Measurements from ENCODE around the gene RTBDN.

Gene RTBDN

GRCh38 chr19:12842511-12842910 lies 8.1 kb upstream of the RTBDN start:
- H3K27ac ChIP-seq: no peak overlapping the region
- no peak overlapping the region for H3K4me3 ChIP-seq
- H4K20me1 ChIP-seq: peaks cover 0 to 35% (median 0%) of the 10 kb centered on the region in 11 experiments; a peak in 7 of 22 replicates
- no peaks in the 10 kb centered on the region for H3K36me3 ChIP-seq
- peaks cover 4 to 40% (median 29%) of the 10 kb centered on the region in 10 experiments; a peak in 17 of 20 replicates for H3K4me1 ChIP-seq
- no peak overlapping the region for H3K4me2 ChIP-seq
- H3K9ac ChIP-seq: no peak overlapping the region
- no peak for TF ChIP-seq Cebpa-rat (IDR thresholded peaks at IDR 0.05)
- peaks cover 62 to 96% (median 78%) of the 10 kb centered on the region in 11 experiments for H3K27me3 ChIP-seq
- peaks cover 0 to 5% (median 0%) of the 10 kb centered on the region in 11 experiments; a peak in 3 of 22 replicates for H3K9me3 ChIP-seq (replicated peaks in 1 of 11)

- H3K9me3 ChIP-seq (replicated peaks in 1 of 11): peaks cover 0 to 5% (median 0%) of the 10 kb centered on the region in 11 experiments; a peak in 3 of 22 replicates
- peaks cover 0 to 39% (median 29%) of the 10 kb centered on the region in 10 experiments; a peak in 16 of 20 replicates for H3K4me1 ChIP-seq
- peak overlapping the region; percentile 14 to 70 (median 61); a peak in 20 of 22 replicates for H3K4me2 ChIP-seq
- no peaks in the 10 kb centered on the region for H3K36me3 ChIP-seq
- H3K27ac ChIP-seq: no peak overlapping the region
- TF ChIP-seq Cebpa-rat (IDR thresholded peaks at IDR 0.05): no peak
- H3K27me3 ChIP-seq: peaks cover 62 to 96% (median 78%) of the 10 kb centered on the region in 11 experiments
- no peak overlapping the region; a peak in 1 of 22 replicates for H3K9ac ChIP-seq
- peak overlapping the region in 2 of 10 experiments; percentile 5 to 27; a peak in 2 of 20 replicates for H3K4me3 ChIP-seq
- peaks cover 0 to 39% (median 0%) of the 10 kb centered on the region in 11 experiments; a peak in 8 of 22 replicates for H4K20me1 ChIP-seq
These were observed 6.7 kb upstream of the RTBDN start for GRCh38 chr19:12841094-12841493.

GRCh38 chr19:12840091-12841079 lies 6.0 kb upstream of the RTBDN start:
- Histone ChIP-seq H3K27ac (no peak overlapping the region), H3K9me3 (replicated peaks in 1 of 11) (peaks cover 0 to 7% (median 0%) of the 10 kb centered on the region in 11 experiments; a peak in 4 of 22 replicates), H3K36me3 (no peaks in the 10 kb centered on the region), H3K4me2 (peak overlapping the region; percentile 44 to 70 (median 61); a peak in 19 of 22 replicates), H3K27me3 (peaks cover 65 to 96% (median 80%) of the 10 kb centered on the region in 11 experiments), H4K20me1 (peaks cover 0 to 40% (median 0%) of the 10 kb centered on the region in 11 experiments; a peak in 8 of 22 replicates), H3K4me3 (peak overlapping the region in 2 of 10 experiments; percentile 5 to 27; a peak in 2 of 20 replicates), H3K4me1 (peaks cover 0 to 46% (median 36%) of the 10 kb centered on the region in 10 experiments; a peak in 16 of 20 replicates), H3K9ac (no peak overlapping the region)
- no peak for TF ChIP-seq Cebpa-rat (IDR thresholded peaks at IDR 0.05)

- Histone ChIP-seq H3K4me1 (peaks cover 3 to 58% (median 47%) of the 10 kb centered on the region in 10 experiments; a peak in 19 of 20 replicates), H3K27me3 (peaks cover 77 to 96% (median 90%) of the 10 kb centered on the region in 11 experiments), H3K36me3 (no peaks in the 10 kb centered on the region), H3K27ac (peak overlapping the region in 2 of 11 experiments; percentile 14 to 16; a peak in 2 of 22 replicates), H4K20me1 (peaks cover 0 to 52% (median 10%) of the 10 kb centered on the region in 11 experiments; a peak in 15 of 22 replicates), H3K9me3 (replicated peaks in 1 of 11) (peaks cover 0 to 12% (median 0%) of the 10 kb centered on the region in 11 experiments; a peak in 6 of 22 replicates), H3K4me3 (peak overlapping the region; percentile 50 to 70 (median 59)), H3K4me2 (peak overlapping the region; percentile 78 to 93 (median 88); a peak in 21 of 22 replicates), H3K9ac (peak overlapping the region in 7 of 11 experiments; percentile 23 to 66 (median 54); a peak in 9 of 22 replicates)
- TF ChIP-seq Cebpa-rat (IDR thresholded peaks at IDR 0.05): no peak
These were observed 4.7 kb upstream of the RTBDN start for GRCh38 chr19:12838886-12839756.

GRCh38 chr19:12838182-12838885 lies 4.0 kb upstream of the RTBDN start, which contains the start of gene MAST1:
MAST1 (plus strand) TSS chr19:12838515; CDS start chr19:12838573, 58 bp downstream.
- Histone ChIP-seq H4K20me1 (peaks cover 0 to 55% (median 14%) of the 10 kb centered on the region in 11 experiments; a peak in 16 of 22 replicates), H3K27ac (peak within 1 kb of the TSS in 2 of 11 experiments; percentile 14 to 16; a peak in 2 of 22 replicates), H3K9ac (peak within 1 kb of the TSS in 10 of 11 experiments; percentile 15 to 66 (median 48); a peak in 12 of 22 replicates), H3K27me3 (peaks cover 84 to 99% (median 94%) of the 10 kb centered on the region in 11 experiments), H3K4me2 (peak within 1 kb of the TSS; percentile 78 to 93 (median 88)), H3K4me3 (peak within 1 kb of the TSS; percentile 50 to 70 (median 59)), H3K36me3 (no peaks in the 10 kb centered on the region), H3K4me1 (peaks cover 6 to 62% (median 51%) of the 10 kb centered on the region in 10 experiments), H3K9me3 (replicated peaks in 1 of 11) (peaks cover 0 to 12% (median 0%) of the 10 kb centered on the region in 11 experiments; a peak in 6 of 22 replicates)
- TF ChIP-seq Cebpa-rat (IDR thresholded peaks at IDR 0.05): no peak

- H4K20me1 ChIP-seq: peaks cover 0 to 63% (median 21%) of the 10 kb centered on the region in 11 experiments; a peak in 16 of 22 replicates
- peaks cover 0 to 12% (median 0%) of the 10 kb centered on the region in 11 experiments; a peak in 6 of 22 replicates for H3K9me3 ChIP-seq (replicated peaks in 1 of 11)
- no peak overlapping the region for H3K4me2 ChIP-seq
- no peak for TF ChIP-seq Cebpa-rat (IDR thresholded peaks at IDR 0.05)
- no peak overlapping the region for H3K4me3 ChIP-seq
- no peak overlapping the region for H3K27ac ChIP-seq
- peaks cover 95 to 100% (median 98%) of the 10 kb centered on the region in 11 experiments for H3K27me3 ChIP-seq
- no peaks in the 10 kb centered on the region for H3K36me3 ChIP-seq
- H3K9ac ChIP-seq: no peak overlapping the region
- peaks cover 16 to 70% (median 59%) of the 10 kb centered on the region in 10 experiments for H3K4me1 ChIP-seq
These were observed 2.8 kb upstream of the RTBDN start for GRCh38 chr19:12837225-12837624.

- no peak for TF ChIP-seq Cebpa-rat (IDR thresholded peaks at IDR 0.05)
- Histone ChIP-seq H3K9ac (no peak overlapping the region), H3K4me2 (peak overlapping the region in 8 of 11 experiments; percentile 24 to 99 (median 94); a peak in 9 of 22 replicates), H3K9me3 (replicated peaks in 1 of 11) (peaks cover 0 to 12% (median 0%) of the 10 kb centered on the region in 11 experiments; a peak in 6 of 22 replicates), H3K27ac (no peak overlapping the region), H3K4me1 (peaks cover 16 to 67% (median 57%) of the 10 kb centered on the region in 10 experiments), H4K20me1 (peaks cover 0 to 60% (median 23%) of the 10 kb centered on the region in 11 experiments; a peak in 16 of 22 replicates), H3K4me3 (0 out of 20 replicates have a peak overlapping the region, but pooled peaks of 1 of the 10 experiments have one; percentile 19), H3K27me3 (peaks cover 98 to 100% (median 99%) of the 10 kb centered on the region in 11 experiments), H3K36me3 (no peaks in the 10 kb centered on the region)
These were observed 2.1 kb upstream of the RTBDN start for GRCh38 chr19:12836529-12836863.
